ENCODE measurements around the gene PPP1R1B.

- TF ChIP-seq EZH2 (IDR thresholded peaks at IDR 0.05) (no peak), CTCF (IDR thresholded peaks at IDR 0.05) (no peak)
Measured at GRCh38 chr17:39595294-39595693, 31.5 kb upstream of the PPP1R1B start.
